ENCODE data around the gene ACCS. TPM values are rescaled to one million over a fixed set of nuclear protein-coding genes. Genes with fewer than 3 reads are reported as not detected.

ACCS gene, protein sequence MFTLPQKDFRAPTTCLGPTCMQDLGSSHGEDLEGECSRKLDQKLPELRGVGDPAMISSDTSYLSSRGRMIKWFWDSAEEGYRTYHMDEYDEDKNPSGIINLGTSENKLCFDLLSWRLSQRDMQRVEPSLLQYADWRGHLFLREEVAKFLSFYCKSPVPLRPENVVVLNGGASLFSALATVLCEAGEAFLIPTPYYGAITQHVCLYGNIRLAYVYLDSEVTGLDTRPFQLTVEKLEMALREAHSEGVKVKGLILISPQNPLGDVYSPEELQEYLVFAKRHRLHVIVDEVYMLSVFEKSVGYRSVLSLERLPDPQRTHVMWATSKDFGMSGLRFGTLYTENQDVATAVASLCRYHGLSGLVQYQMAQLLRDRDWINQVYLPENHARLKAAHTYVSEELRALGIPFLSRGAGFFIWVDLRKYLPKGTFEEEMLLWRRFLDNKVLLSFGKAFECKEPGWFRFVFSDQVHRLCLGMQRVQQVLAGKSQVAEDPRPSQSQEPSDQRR
- total RNA-seq, result 49.2 TPM

GRCh38 chr11:44065841-44066731, at the start of gene ACCS:
ACCS (plus strand) TSS chr11:44066270; CDS start chr11:44067628, 1,358 bp downstream.

GRCh38 chr11:44047931-44048431, 18.1 kb upstream of the ACCS start, which contains the start of gene ACCSL:
ACCSL (plus strand) TSS chr11:44047981; CDS start chr11:44048037, 56 bp downstream.

DNA sequence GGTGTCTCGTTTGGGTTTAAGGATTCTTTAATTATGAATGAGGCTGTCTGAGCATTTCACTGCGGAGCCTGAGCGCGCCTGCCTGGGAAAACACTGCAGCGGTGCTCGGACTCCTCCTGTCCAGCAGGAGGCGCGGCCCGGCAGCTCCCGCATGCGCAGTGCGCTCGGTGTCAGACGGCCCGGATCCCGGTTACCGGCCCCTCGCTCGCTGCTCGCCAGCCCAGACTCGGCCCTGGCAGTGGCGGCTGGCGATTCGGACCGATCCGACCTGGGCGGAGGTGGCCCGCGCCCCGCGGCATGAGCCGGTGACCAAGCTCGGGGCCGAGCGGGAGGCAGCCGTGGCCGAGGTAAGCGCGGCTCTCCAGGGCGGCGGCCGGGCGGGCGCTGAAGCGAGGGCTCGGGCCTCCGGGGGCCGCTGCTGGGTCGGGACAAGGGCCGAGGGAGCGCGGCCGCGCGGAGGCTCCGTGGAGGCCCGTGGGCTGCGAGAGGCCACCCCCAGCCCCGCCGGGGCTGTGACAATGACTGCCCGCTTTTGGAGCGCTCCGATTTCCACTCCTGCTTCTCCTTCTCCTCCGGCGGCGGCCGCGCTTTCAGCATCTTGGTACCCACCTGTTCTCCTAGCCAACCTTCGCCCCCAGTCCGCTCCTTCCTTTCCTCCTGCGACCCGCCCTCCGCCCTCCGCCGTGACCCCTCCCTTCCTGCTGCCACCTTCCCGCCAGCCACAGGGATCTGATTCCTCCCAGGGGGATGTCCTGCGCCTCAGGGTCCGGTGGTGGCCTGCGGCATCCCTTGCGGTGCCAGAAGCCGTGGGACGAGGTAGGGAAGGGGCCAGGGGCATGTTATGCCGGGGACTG, 29.7 kb downstream of the ACCS start, which contains the start of gene EXT2:
TSS of gene EXT2 (plus strand) at position 173 of the 854 bp plus-strand sequence. CDS start 12,035 bp downstream, outside the sequence.

Other genes starting within 250 kb of the ACCS start
- gene ALKBH3, start 185.4 kb upstream of the ACCS start, total RNA-seq, result 27.1 TPM
- gene C11orf96, start 123.6 kb upstream of the ACCS start, total RNA-seq, result 22.0 TPM
- gene ACCSL, start 18.3 kb upstream of the ACCS start, total RNA-seq, result not detected
- gene EXT2, start 29.4 kb downstream of the ACCS start, total RNA-seq, result 99.1 TPM
- gene ALX4, start 243.9 kb downstream of the ACCS start, total RNA-seq, result 0.29 TPM